ENCODE data around the gene CMTM1.

The CMTM1 gene

DNA sequence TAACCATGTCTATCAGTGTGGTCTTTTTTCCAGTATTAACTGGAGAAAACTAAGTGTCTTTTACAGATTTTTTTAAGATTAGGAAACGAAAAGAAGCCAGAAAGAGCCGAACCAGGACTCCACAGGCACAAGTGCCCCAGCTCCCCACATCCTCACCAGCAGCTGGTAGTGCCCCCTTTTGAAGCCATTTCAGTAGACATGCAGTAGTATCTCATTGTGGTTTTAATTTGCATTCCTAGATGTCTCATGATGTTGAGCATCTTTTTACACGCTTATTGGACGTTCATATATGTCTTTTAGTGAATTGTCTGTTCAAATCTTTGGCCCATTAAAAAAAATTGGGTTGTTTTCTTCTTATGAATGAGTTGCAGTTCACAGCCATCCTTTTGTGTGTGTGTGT, 33.5 kb downstream of the CMTM1 start:
- TF ChIP-seq, protein P1, sequence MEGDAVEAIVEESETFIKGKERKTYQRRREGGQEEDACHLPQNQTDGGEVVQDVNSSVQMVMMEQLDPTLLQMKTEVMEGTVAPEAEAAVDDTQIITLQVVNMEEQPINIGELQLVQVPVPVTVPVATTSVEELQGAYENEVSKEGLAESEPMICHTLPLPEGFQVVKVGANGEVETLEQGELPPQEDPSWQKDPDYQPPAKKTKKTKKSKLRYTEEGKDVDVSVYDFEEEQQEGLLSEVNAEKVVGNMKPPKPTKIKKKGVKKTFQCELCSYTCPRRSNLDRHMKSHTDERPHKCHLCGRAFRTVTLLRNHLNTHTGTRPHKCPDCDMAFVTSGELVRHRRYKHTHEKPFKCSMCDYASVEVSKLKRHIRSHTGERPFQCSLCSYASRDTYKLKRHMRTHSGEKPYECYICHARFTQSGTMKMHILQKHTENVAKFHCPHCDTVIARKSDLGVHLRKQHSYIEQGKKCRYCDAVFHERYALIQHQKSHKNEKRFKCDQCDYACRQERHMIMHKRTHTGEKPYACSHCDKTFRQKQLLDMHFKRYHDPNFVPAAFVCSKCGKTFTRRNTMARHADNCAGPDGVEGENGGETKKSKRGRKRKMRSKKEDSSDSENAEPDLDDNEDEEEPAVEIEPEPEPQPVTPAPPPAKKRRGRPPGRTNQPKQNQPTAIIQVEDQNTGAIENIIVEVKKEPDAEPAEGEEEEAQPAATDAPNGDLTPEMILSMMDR (conservative IDR thresholded peaks at IDR 0.05; ENCODE audit: low read depth, low read length) = no peak
- peaks cover 11% of the 10 kb centered on the region for H3K4me1 ChIP-seq (ENCODE audit: low read depth, poor library complexity, severe bottlenecking)
- H3K79me2 ChIP-seq (ENCODE audit: insufficient read depth, low read depth) = no peaks in the 10 kb centered on the region

DNA sequence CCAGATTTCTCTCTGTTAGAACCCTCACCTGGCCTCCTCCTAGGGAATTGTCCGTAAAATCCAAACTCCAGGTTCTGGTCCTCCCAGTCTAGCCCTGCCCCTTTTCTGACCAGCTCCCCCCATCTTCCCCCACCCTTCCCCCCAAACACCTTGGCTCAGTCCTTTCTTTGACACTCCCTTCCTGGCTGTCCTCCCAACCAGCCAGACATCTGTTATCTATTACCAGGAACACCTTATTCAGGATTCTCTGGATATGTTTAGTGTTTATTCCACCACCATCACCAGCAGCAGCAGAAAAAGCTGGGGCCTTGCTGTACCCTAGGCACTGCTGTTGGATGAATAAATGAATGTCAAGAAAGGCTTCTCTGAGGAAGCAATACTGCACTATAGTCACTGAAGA, 34.2 kb downstream of the CMTM1 start:
- H3K79me2 ChIP-seq (ENCODE audit: insufficient read depth, low read depth) = no peaks in the 10 kb centered on the region
- no peaks in the 10 kb centered on the region for H4K20me1 ChIP-seq (ENCODE audit: insufficient read depth)
- no peak overlapping the region for H3K4me3 ChIP-seq (IDR thresholded peaks at IDR 0.05; ENCODE audit: insufficient read depth, low read depth, low read length)
- TF ChIP-seq, protein P1 (conservative IDR thresholded peaks at IDR 0.05; ENCODE audit: low read depth, low read length) = no peak
- H3K27me3 ChIP-seq (ENCODE audit: insufficient read depth, low read depth) = no peaks in the 10 kb centered on the region; the same call in 1 of the 2 replicates
- no peak overlapping the region for H3K9ac ChIP-seq
- H3K4me2 ChIP-seq = no peak overlapping the region
- H3K4me1 ChIP-seq (ENCODE audit: low read depth, poor library complexity, severe bottlenecking) = peaks cover 11% of the 10 kb centered on the region
- H3K36me3 ChIP-seq (ENCODE audit: insufficient read depth) = no peaks in the 10 kb centered on the region
- no peak overlapping the region for H3K27ac ChIP-seq
- no peak overlapping the region for H2AFZ ChIP-seq (ENCODE audit: low read depth)

More for the DNA sequence above, 33.5 kb downstream of the CMTM1 start:
- Histone ChIP-seq H3K9ac (no peak overlapping the region), H4K20me1 (ENCODE audit: insufficient read depth) (no peaks in the 10 kb centered on the region), H3K4me2 (no peak overlapping the region), H2AFZ (ENCODE audit: low read depth) (no peak overlapping the region), H3K27ac (no peak overlapping the region), H3K36me3 (ENCODE audit: insufficient read depth) (no peaks in the 10 kb centered on the region), H3K4me3 (IDR thresholded peaks at IDR 0.05; ENCODE audit: insufficient read depth, low read depth, low read length) (no peak overlapping the region), H3K27me3 (ENCODE audit: insufficient read depth, low read depth) (no peaks in the 10 kb centered on the region; the same call in 1 of the 2 replicates)

DNA sequence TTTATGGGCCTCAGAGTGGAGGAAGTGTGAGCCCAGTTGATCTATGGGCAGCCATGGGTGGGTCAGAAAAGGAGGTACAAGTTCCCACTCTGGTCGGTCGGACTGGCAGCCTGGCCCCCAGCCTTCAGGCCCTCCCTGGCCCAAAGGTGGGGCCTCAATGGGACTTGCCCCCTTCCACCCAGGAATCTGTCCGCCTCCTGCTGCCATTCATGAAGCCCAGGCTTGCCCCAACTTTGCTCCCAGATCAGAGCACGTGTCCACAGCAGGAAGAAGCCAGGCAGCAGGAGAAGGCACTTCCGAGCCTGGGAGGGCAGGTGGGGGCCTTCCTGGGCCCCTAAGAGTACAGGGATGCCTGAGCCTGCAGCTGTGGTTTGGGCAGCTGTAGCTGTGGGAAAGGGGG, 35.2 kb downstream of the CMTM1 start:
- Histone ChIP-seq H4K20me1 (ENCODE audit: insufficient read depth) (no peaks in the 10 kb centered on the region), H3K79me2 (ENCODE audit: insufficient read depth, low read depth) (no peaks in the 10 kb centered on the region), H3K4me3 (IDR thresholded peaks at IDR 0.05; ENCODE audit: insufficient read depth, low read depth, low read length) (no peak overlapping the region), H2AFZ (ENCODE audit: low read depth) (no peak overlapping the region), H3K4me2 (no peak overlapping the region), H3K27ac (no peak overlapping the region), H3K27me3 (ENCODE audit: insufficient read depth, low read depth) (no peaks in the 10 kb centered on the region; the same call in 1 of the 2 replicates), H3K9ac (no peak overlapping the region), H3K36me3 (ENCODE audit: insufficient read depth) (no peaks in the 10 kb centered on the region), H3K4me1 (ENCODE audit: low read depth, poor library complexity, severe bottlenecking) (peaks cover 11% of the 10 kb centered on the region)
- TF ChIP-seq, protein P1 (conservative IDR thresholded peaks at IDR 0.05; ENCODE audit: low read depth, low read length) = no peak

DNA sequence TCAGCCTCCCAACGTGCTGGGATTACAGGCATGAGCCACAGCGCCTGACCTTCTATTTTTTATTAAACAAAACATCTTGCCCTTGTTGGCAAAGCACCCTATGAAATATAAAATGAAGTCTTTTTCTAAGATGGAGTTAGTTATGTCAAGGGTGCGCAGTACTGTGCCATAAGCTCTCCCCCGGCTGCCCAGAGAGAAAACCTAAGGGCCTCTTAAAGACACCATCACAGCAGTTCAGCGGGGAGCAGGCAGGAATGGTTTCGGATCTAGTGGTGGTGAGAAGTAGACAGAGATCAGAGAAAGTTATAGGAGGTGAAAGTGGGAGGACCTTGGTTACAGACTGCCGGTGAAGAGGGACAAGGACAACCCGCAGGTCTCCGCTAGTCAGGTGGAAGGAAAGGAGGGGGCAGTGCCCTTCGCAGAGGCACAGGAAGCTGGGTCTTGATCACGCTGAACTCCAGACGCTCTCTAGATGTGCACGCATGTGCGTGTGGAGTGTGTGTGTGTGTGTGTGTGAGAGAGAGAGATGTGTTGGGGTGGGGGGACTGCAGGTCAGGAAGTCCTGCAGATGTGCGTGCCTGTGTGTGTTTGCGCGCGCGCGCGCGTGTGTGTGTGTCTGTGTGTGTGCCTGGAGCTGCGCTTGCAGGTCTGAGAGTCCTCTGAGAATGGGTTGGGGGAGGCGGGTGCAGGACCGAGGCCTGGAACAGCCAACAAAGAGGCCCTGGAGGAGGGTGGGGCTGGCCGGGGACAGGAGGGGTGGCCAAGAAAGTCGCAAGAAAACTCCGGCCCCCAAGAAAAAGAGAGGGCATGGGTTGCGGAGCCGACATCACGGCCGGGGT, 37.5 kb downstream of the CMTM1 start:
- Histone ChIP-seq H4K20me1 (ENCODE audit: insufficient read depth) (no peaks in the 10 kb centered on the region), H3K4me1 (ENCODE audit: low read depth, poor library complexity, severe bottlenecking) (peaks cover 20% of the 10 kb centered on the region), H3K27ac (0 out of 2 replicates have a peak overlapping the region, but pooled peaks have one; percentile 8), H3K9ac (peak overlapping the region; percentile 52; the same call in 1 of the 2 replicates), H3K27me3 (ENCODE audit: insufficient read depth, low read depth) (no peaks in the 10 kb centered on the region; the same call in 1 of the 2 replicates), H3K4me2 (peak overlapping the region; percentile 71), H3K79me2 (ENCODE audit: insufficient read depth, low read depth) (no peaks in the 10 kb centered on the region), H2AFZ (ENCODE audit: low read depth) (peak overlapping the region; percentile 72), H3K36me3 (ENCODE audit: insufficient read depth) (no peaks in the 10 kb centered on the region), H3K4me3 (IDR thresholded peaks at IDR 0.05; ENCODE audit: insufficient read depth, low read depth, low read length) (no peak overlapping the region)
- TF ChIP-seq, protein P1 (conservative IDR thresholded peaks at IDR 0.05; ENCODE audit: low read depth, low read length) = no peak
